Stimulated activated CD8-positive, alpha-beta memory T cell treated with anti-CD3 and anti-CD28 coated beads, Interleukin-2, amount 100 ng/mL, for 48 hours (primary cell): ENCODE measurements around the gene CA5B.
A peak's percentile ranks its signal among the peaks of the same experiment; 100 is the strongest.
"Not testable (repeated sequence)": the region's sequence is repeated elsewhere in the genome, so short reads cannot be mapped to it uniquely, and the experiment has no call there.

Source experiments
- DNase-seq, 2 donors: peaks; one replicate each; pipeline ENCODE4 v3.0.0-alpha.2; 2020; ENCODE audit warnings: low read depth in 2 of 2

The CA5B gene

DNA sequence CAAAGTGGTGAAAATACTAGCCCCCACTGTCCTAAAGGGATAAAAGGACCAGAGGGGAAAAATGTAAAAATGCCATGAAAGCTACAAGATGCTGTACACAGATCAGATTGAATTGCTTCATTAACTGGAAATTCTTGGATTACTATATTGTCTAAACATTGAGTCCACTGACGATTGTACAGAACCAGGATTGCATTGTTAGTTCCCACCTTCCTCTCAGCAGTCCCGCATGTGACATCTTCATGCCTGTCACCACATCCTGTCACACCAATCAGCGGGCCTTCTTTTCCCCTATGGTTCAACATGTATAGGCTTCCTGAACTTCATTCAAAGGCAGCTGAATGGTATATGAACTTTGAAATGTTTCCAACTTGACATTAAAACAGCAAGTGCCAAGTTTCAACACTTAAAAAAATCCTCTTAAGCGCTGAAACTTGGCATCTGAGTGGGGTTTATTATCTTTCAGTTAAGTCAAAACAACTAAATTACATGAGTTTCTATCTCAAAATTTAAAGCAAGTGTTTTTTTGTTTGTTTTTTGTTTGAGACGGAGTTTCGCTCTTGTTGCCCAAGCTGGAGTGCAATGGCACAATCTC lies 76.8 kb downstream of the CA5B start:
- DNase-seq, result no peak

DNA sequence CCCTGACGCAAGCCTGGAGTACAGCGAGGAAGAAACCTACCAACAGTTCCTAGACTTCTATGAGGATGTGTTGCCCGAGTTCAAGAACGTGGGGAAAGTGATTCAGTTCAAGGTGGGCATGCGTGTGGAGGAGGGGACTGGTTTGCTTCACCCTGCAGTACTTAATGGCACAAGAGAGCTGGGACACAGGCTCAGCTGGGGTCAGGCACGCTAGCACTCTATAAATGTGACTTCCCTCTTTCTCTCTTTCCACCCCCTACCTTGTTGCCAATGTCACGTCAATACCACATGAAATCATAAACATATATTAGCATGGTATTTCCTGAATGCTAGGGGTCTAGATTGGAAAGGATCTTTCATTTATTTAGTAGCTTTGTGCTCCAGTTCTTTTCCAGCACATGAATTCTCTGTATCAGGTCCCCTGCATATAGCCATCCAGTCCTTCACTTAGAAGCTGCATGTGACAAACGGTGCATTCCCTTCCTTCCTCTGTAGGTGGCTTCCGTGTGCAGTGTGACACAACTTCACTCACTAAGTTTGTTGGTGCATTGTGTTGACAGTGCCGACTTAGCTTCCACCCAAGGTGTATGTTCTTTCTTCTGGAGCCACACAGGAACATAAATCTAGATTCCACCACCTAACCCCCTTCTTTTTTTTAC lies 77.8 kb downstream of the CA5B start:
- DNase-seq, result no peak

DNA sequence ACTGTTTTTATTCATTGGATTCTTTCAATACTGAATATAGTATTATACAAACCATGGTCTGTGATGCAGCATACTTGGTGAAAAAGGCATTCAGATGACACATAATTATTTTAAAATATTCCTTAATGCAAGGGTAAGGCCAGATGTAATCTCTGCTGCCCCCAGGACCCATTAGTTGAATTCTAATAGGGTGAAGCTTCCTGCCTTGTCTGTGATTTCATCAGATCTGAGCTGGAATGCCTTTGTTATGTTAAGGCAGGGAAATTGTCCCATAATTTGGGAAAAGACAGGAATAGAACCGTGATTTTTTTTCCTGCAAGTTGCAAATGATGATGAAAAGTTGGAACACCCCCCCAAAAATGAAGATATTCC lies 78.4 kb downstream of the CA5B start:
- DNase-seq, result no peak

DNA sequence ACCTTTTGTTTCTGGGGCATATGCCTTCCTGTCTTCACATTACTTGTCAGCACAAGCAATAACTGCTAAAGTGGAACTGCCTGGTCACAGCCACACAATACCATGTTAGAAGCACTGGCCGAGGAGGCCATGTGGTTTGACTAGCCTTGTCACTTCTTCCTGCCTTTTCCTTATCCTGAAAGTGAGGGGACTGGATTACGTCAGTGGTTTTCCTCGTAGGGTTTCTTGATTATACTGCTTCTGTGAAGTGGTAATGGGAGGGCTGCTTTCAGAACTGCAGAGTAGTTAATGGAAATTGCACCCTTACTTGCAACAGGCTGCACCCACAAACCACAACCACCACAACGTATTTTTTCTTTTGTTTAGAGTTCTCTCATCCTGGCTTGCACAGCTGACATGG lies 78.8 kb downstream of the CA5B start:
- DNase-seq, result peak in 1 of 2 donors; percentile 14

DNA sequence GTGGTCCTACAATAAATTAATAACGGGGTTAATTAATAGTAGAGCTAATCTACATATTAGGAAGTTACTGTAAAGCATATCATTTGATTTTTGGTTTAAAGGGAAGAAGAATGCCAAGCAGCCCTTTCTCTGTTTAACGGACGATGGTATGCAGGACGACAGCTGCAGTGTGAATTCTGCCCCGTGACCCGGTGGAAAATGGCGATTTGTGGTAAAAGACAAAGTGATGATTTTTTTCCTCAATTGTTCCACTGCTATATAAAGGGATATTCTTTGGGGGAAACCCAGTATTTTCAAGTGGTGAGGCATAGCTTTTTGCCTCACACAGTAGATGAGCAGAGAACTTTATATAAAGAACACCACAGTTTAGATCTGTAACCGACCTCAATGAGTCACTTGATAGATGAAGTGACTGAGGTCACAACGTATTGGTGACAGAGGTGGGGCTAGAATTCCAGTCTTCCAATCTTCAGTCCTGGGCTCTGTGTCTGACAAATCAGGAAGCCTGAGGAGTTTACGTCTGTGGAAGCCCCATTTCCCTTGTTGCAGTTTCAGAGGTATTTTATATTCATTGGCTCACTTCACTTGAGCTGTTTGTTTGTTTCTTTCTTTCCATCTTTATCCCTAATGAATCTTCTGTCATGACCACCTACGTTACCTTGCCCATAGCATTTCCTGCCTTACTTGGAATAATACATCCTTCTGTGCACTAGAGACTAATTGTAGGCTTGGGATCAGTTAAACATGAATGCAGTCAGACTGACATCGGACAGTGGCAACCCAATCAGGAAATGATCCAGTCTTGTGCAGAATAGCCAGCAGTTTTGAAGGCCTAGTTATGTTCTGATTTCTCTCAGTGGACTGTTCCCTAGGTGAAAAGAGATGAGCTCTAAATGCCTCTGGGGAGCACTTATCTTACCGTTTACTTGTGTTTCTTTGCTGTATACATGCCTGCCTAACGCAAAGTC lies 82.3 kb downstream of the CA5B start:
- DNase-seq, result peak in 1 of 2 donors; percentile 11

DNA sequence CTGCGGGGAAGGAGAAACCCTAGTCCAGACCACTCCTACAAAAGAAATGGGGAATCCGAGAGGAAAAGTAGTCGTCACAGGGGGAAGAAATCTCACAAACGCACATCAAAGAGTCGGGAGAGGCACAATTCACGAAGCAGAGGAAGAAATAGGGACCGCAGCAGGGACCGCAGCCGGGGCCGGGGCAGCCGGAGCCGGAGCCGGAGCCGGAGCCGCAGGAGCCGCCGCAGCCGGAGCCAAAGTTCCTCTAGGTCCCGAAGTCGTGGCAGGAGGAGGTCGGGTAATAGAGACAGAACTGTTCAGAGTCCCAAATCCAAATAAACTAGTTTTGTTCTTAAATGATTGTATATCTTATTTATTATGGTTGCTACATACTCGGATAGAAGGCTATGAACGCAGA lies 84.9 kb downstream of the CA5B start:
- no peak for DNase-seq

DNA sequence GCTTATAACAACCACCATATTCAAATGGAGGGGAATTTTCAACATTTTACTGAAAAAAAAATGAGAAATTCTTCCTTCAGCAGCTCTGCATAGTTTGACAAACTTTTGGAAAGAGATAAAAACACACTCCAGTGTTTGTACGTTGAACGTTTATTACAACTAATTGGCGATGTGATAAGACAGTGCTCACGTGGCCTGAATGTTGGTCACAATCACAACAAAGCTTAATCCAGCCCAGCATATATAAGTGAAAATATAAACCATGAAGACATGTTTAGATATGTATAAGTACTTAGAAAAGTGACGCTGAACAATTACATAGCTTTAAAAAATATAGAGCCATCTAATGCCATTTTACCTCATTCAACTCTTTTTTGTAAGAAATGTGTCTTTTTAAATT lies 87.9 kb downstream of the CA5B start:
- no peak for DNase-seq

DNA sequence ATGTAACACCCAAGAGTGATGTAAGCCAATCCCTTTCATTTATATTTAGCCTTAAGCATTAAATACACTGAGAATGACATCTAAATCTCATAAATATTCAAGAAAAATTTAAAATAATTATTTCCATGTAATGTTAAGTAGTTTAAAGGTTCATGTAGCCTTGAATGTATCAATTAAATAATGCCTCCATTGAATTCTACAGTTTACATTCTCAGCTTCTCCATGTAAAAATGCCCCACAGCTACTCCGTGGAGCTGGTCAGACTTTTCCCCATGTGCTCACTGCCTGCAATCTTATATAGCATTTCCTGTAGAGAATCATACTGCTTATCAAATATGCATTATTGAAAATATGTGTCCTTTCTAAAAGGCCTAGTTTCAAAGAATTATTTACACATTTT lies 91.1 kb downstream of the CA5B start:
- no peak for DNase-seq

DNA sequence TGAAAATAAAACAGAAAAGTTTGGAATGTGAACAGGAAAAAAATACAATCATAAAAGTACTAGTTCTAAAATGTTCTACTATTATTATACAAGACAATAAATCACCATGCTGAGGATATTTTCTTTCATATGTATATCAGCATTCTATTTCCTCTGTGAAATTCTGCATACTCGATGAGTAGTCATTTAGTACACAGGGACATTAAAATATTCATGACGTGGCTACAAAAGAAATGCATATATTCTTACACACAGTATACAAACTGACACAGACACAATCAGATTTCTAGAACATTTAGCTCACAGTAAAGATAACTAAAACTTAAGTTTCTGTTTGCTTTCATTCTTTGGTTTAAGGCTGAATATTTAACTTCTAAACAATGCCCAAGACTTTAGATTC lies 93.3 kb downstream of the CA5B start:
- not testable (repeated sequence) for DNase-seq

DNA sequence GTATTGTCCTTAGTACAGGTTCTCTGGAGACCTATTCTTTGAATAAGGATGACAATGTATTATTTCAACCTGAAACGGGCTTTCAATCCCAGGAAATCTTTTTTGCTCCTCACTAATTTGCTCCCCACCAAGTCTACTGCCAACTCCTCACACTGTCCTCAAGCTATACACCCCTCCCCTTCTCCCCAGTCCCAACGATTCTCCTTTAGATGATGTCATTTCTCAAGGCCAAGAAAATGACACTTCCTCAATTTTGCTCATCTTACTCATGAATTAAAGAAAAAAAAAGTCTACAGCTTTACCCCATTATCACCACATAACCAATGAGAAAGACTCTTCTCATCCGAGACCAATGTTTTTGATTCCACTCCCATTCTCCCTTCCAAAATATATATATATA lies 96.0 kb downstream of the CA5B start:
- no peak for DNase-seq

DNA sequence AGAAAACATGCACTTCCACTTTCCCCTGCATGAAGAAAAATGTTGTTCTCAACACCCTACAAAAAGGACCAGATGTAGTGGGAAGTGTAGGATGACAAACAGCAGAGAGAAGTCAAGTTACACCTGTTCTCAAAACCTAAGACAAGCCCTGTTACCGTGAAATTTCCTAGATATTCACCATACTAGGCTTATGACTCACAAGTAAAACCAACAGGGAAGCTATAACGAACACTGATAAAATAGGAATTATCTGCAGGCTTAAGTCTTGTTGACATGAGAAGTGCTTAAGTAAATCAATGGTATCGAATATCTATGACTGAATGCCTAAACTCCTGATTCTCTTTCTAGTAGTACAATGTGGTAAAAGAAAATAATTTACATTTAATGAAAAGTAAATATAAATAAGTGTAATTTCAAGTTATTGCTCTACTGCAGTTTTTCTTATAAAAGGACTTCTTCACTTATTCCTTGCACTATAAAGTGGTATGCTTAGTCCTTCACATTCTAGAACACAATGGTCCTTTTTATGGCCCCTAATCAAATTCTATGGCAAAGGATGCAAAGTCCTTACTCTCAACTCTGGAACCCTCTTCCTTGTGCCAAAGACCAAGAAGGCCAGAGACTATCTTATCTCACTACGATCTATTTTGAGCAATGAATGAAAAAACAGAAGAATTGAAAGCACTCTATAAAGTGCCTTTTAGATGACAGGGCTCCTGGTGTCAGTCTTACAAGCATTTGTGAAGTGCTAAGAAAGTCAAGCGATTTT lies 96.9 kb downstream of the CA5B start:
- no peak for DNase-seq
